Natural killer cell (primary cell): Measurements from ENCODE around the gene PPAN. TPM values are rescaled to one million over a fixed set of nuclear protein-coding genes. Genes with fewer than 3 reads are reported as not detected.
A peak's percentile ranks its signal among the peaks of the same experiment; 100 is the strongest.

Experiments
- ATAC-seq, 3 donors: fragments of 150-1000 bp in 2 of 3; fragments of 200-7000 bp in 1 of 3; cut with Tn5 transposase; 1 replicate in 1 of 3; 2 replicates in 2 of 3; pipeline ENCODE4 v1.10.0; 2021; ENCODE audit warnings: mild to moderate bottlenecking in 2 of 3, moderate library complexity in 2 of 3
- DNase-seq, 2 donors: peaks; one replicate each; pipeline versions ENCODE4 v3.0.0 to v3.0.0-alpha.2; 2013 to 2021; ENCODE audit warnings: mixed read lengths in 1 of 2
- H3K27ac ChIP-seq: one replicate; pipeline ENCODE4 v1.5.1; 2013; ENCODE audit warnings: mild to moderate bottlenecking, low read length
- H3K27me3 ChIP-seq: one replicate; pipeline ENCODE4 v1.6.1; 2013; ENCODE audit warnings: low read length; ENCODE audit not compliant: control insufficient read depth, insufficient read depth
- H3K36me3 ChIP-seq: one replicate; pipeline ENCODE4 v1.6.1; 2013; ENCODE audit warnings: low read length; ENCODE audit not compliant: control insufficient read depth, insufficient read depth
- H3K4me1 ChIP-seq: one replicate; pipeline ENCODE4 v1.6.1; 2013; ENCODE audit warnings: low read length; ENCODE audit not compliant: control insufficient read depth, insufficient read depth
- H3K4me3 ChIP-seq: one replicate; pipeline ENCODE4 v1.5.1; 2013; ENCODE audit warnings: low read length
- H3K9me3 ChIP-seq: one replicate; pipeline ENCODE4 v1.6.1; 2013; ENCODE audit warnings: low read length; ENCODE audit not compliant: control insufficient read depth, insufficient read depth
- H3K27ac Mint-ChIP-seq, 2 donors: one replicate each; pipeline ENCODE4 v1.8.0; 2022; ENCODE audit warnings: mild to moderate bottlenecking in 2 of 2, mixed read lengths in 2 of 2, moderate library complexity in 1 of 2
- H3K27me3 Mint-ChIP-seq, 2 donors: one replicate each; pipeline ENCODE4 v1.8.0; 2022; ENCODE audit warnings: low read depth in 2 of 2, mixed read lengths in 2 of 2
- H3K36me3 Mint-ChIP-seq: one replicate; pipeline ENCODE4 v1.8.0; 2022; ENCODE audit warnings: mixed read lengths
- H3K4me1 Mint-ChIP-seq, 2 donors: one replicate each; pipeline ENCODE4 v1.8.0; 2022; ENCODE audit warnings: mixed read lengths in 2 of 2
- H3K4me3 Mint-ChIP-seq: one replicate; pipeline ENCODE4 v1.8.0; 2022; ENCODE audit warnings: mild to moderate bottlenecking, moderate library complexity, mixed read lengths
- H3K9me3 Mint-ChIP-seq, 2 donors: one replicate each; pipeline ENCODE4 v1.8.0; 2022; ENCODE audit warnings: mixed read lengths in 2 of 2
- WGBS: methylation state at CpG from one replicate; pipeline ENCODE4 v1.1.7; 2013; ENCODE audit warnings: missing lambda C conversion rate; ENCODE audit not compliant: insufficient coverage; 5-methylcytosine and 5-hydroxymethylcytosine counted together
- intact Hi-C: fragments of 100-400 bp; cut with micrococcal nuclease; formaldehyde crosslinking; loops from one replicate; pipeline ENCODE4 v1.14.2; 2022
- total RNA-seq, 4 donors: library from RNA; stranded (reverse); fragments of 120-200 nt in 1 of 4; gene quantifications; one replicate each; pipeline versions ENCODE4 v1.2.3 to v1.2.4, GENCODE V29; 2013 to 2022
- TF ChIP-seq, protein P1 (sequence below): fragments of 200-600 bp; IDR thresholded peaks from one replicate; pipeline ENCODE4 v1.8.0; 2022; ENCODE audit warnings: antibody characterized with exemption

The PPAN gene
- total RNA-seq, 3 donors from 2014 or later (not counting 1 experiment from before 2014, with no cell fraction given): 60.0 to 72.2 (median 69.2) TPM

GRCh38 chr19:10069046-10069445 is 37.1 kb upstream of the PPAN start:
- H3K4me1 Mint-ChIP-seq: peaks cover 0 to 9% of the 10 kb centered on the region in 2 donors
- Histone ChIP-seq H3K27ac (no peak overlapping the region), H3K4me3 (no peak overlapping the region), H3K9me3 (peaks cover 9% of the 10 kb centered on the region), H3K27me3 (no peaks in the 10 kb centered on the region), H3K36me3 (no peaks in the 10 kb centered on the region), H3K4me1 (peaks cover 6% of the 10 kb centered on the region)
- 81% methylated on average over 6 of the region's 6 CpGs for WGBS
- H3K27me3 Mint-ChIP-seq: peaks cover 0 to 8% of the 10 kb centered on the region in 2 donors
- no peaks in the 10 kb centered on the region for H3K9me3 Mint-ChIP-seq
- no peak overlapping the region for H3K4me3 Mint-ChIP-seq
- ATAC-seq (no peak), DNase-seq (no peak)
- TF ChIP-seq, protein P1, sequence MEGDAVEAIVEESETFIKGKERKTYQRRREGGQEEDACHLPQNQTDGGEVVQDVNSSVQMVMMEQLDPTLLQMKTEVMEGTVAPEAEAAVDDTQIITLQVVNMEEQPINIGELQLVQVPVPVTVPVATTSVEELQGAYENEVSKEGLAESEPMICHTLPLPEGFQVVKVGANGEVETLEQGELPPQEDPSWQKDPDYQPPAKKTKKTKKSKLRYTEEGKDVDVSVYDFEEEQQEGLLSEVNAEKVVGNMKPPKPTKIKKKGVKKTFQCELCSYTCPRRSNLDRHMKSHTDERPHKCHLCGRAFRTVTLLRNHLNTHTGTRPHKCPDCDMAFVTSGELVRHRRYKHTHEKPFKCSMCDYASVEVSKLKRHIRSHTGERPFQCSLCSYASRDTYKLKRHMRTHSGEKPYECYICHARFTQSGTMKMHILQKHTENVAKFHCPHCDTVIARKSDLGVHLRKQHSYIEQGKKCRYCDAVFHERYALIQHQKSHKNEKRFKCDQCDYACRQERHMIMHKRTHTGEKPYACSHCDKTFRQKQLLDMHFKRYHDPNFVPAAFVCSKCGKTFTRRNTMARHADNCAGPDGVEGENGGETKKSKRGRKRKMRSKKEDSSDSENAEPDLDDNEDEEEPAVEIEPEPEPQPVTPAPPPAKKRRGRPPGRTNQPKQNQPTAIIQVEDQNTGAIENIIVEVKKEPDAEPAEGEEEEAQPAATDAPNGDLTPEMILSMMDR: no peak
- no peak overlapping the region for H3K27ac Mint-ChIP-seq
- H3K36me3 Mint-ChIP-seq: no peaks in the 10 kb centered on the region
- intact Hi-C loops: no loop called here

DNA sequence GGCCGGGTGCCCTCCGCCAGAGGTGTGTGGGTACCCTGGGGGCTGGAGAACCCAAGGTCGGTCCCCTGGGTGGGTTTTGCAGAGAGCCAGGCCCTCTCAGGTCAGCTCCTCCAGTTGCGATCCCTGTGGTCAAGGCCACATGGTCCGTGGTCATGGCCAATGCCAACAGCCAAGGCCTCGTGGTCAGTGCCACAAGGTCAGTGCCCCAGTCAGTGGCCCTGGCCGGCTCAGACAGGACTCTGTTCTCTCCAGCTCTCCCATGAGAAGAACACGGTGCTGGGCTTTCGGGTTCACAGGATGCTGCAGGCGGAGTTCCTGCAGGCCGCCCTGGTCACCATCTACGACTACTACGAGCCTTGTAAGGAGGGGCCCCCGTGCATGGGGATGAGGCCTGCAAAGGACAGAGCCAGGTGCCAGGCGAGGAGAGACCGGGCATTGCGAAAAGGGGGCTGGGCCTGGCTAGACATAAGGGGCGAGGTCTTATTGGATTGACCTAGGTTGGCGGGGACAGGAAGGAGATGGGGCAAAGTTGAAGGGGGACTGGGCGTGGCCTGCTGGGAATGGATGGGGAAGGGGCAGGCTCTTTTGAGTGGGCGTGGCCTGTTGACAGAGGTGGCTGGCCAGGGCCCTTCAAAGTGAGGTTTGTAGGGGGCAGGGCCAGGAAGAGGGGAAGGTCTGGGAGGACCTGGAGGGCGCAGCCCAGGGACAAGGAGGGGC is 35.3 kb upstream of the PPAN start:
- WGBS: 74% methylated on average over 22 of the region's 22 CpGs
- no peak for DNase-seq
- H3K4me1 Mint-ChIP-seq: peaks cover 0 to 9% of the 10 kb centered on the region in 2 donors
- no peak overlapping the region for H3K4me3 Mint-ChIP-seq
- H3K27ac Mint-ChIP-seq: no peak overlapping the region
- no peaks in the 10 kb centered on the region for H3K9me3 Mint-ChIP-seq
- intact Hi-C loops: no loop called here
- TF ChIP-seq, protein P1: no peak
- no peaks in the 10 kb centered on the region for H3K36me3 Mint-ChIP-seq
- H3K4me1 ChIP-seq: peaks cover 6% of the 10 kb centered on the region
- no peak overlapping the region for H3K27ac ChIP-seq
- no peak overlapping the region for H3K4me3 ChIP-seq
- no peaks in the 10 kb centered on the region for H3K27me3 ChIP-seq
- H3K9me3 ChIP-seq: peaks cover 12% of the 10 kb centered on the region
- peaks cover 0 to 8% of the 10 kb centered on the region in 2 donors for H3K27me3 Mint-ChIP-seq
- no peak for ATAC-seq
- no peaks in the 10 kb centered on the region for H3K36me3 ChIP-seq

DNA sequence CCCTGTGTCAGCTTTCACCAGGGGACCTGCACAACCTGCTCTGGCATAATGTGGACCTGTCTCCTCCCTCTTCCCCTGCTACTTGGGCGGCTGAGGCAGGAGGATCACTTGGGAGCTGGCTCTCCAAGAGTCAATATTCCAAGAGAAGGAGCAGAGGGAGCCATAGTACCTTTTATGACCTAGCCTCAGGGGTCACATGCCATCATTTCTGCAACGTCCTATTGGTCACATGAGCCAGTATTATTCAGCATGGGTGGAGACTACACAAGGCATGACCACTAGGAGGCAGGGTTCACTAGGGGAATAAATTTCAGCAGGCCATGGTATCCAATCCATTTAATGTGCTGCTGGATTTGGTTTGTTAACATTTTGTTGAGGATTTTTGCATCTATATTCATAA is 32.0 kb upstream of the PPAN start:
- Histone ChIP-seq H3K27me3 (no peaks in the 10 kb centered on the region), H3K36me3 (no peaks in the 10 kb centered on the region), H3K27ac (no peak overlapping the region), H3K4me1 (no peaks in the 10 kb centered on the region), H3K4me3 (no peak overlapping the region), H3K9me3 (peaks cover 12% of the 10 kb centered on the region)
- TF ChIP-seq, protein P1: peak; percentile 64
- DNase-seq: peak in 1 of 2 donors; percentile 81
- no peaks in the 10 kb centered on the region for H3K36me3 Mint-ChIP-seq
- H3K4me3 Mint-ChIP-seq: no peak overlapping the region
- no peaks in the 10 kb centered on the region for H3K4me1 Mint-ChIP-seq
- peaks cover 0 to 4% of the 10 kb centered on the region in 2 donors for H3K27me3 Mint-ChIP-seq
- peak; percentile 71 to 99 (median 92) for ATAC-seq
- peak overlapping the region in 1 of 2 donors; percentile 16 for H3K27ac Mint-ChIP-seq
- H3K9me3 Mint-ChIP-seq: no peaks in the 10 kb centered on the region
- WGBS: 71% methylated on average over 2 of the region's 2 CpGs
- intact Hi-C loops: loop anchor here (1.0 to 2.0 kb wide), 2 partner anchors 39 to 176 kb away; no protein-coding TSS in a partner anchor
